ENCODE data around the gene HSPA8. TPM values are rescaled to one million over a fixed set of nuclear protein-coding genes. Genes with fewer than 3 reads are reported as not detected.
"Not testable (repeated sequence)": the region's sequence is repeated elsewhere in the genome, so short reads cannot be mapped to it uniquely, and the experiment has no call there.

The HSPA8 gene
- total RNA-seq, 1 experiment from 2014 or later, result 1,301 TPM

DNA sequence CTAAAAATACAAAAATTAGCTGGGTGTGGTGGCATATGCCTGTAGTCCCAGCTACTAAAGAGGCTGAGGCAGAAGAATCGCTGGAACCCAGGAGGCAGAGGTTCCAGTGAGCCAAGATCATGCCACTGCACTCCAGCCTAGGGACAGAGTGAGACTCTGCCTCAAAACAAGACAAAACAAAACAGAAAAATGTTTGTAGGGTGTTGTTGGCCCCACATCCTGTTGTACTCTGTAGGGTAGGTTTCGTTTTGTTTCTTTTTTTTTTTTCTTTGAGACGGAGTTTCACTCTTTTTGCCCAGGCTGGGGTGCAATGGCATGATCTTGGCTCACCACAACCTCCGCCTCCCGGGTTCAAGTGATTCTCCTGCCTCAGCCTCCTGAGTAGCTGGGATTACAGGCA lies 25.7 kb upstream of the HSPA8 start:
- H3K4me3 ChIP-seq (replicated peaks in 1 of 2; ENCODE audit: low read depth in 1 of 2, low read length in 2 of 2); H3K9me2 ChIP-seq (ENCODE audit: insufficient read depth); H3K4me2 ChIP-seq (ENCODE audit: low read length); RAD21 ChIA-PET (ENCODE audit: low non-redundant PET in 1 of 2, low total read pairs in 2 of 2, uncharacterized antibody in 2 of 2, unreplicated experiment in 2 of 2); DNase-seq (ENCODE audit: low read depth, low spot score); H3K9ac ChIP-seq (ENCODE audit: low read length); H2AFZ ChIP-seq (ENCODE audit: low read depth, low read length, poor library complexity, severe bottlenecking); H3K79me2 ChIP-seq (ENCODE audit: insufficient read depth, low read length); H4K20me1 ChIP-seq (ENCODE audit: insufficient read depth); H3K27ac ChIP-seq (ENCODE audit: low read depth, low read length); H3K36me3 ChIP-seq (ENCODE audit: control insufficient read depth in 1 of 2, insufficient read depth in 2 of 2, low read length in 2 of 2); POLR2A ChIA-PET; intact Hi-C loops (cut with micrococcal nuclease); ATAC-seq; H3K27me3 ChIP-seq (ENCODE audit: insufficient read depth, low read length); BruUV-seq (replicated peaks); H3K9me3 ChIP-seq (ENCODE audit: control insufficient read depth in 1 of 2, insufficient read depth in 1 of 2, low read depth in 1 of 2, low read length in 2 of 2): not testable (repeated sequence)
- peaks cover 7 to 12% of the 10 kb centered on the region in 2 experiments; a peak in 3 of 4 replicates for H3K4me1 ChIP-seq (ENCODE audit: control insufficient read depth in 1 of 2, insufficient read depth in 2 of 2, low read length in 2 of 2)
- CTCF ChIA-PET, result interaction anchor here (1.0 kb wide), 1 partner anchor 15 kb away, joined by 3 read pairs; no protein-coding TSS in a partner anchor

DNA sequence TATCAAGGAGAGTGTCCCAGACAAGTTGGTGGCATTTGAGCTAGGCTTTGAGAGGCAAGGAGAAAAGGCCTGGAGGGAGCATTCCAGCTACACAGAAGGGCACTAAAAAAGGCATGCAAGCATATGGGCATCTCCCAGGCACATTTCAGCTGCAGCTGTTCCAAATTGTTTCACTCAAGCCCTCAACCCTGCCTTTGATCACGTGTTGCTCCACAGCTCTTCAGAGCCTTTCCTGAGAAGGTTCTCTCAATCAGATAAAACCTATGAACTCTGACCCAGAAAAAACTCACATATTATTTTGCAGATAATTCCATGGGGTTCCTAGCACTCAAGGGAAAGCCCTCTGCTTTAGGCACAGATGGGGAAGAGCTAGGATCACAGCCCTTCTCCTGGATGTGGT lies 24.4 kb upstream of the HSPA8 start:
- no peaks in the 10 kb centered on the region for H3K36me3 ChIP-seq (ENCODE audit: control insufficient read depth in 1 of 2, insufficient read depth in 2 of 2, low read length in 2 of 2)
- peaks cover 0 to 3% of the 10 kb centered on the region in 2 experiments; a peak in 1 of 4 replicates for H3K9me3 ChIP-seq (ENCODE audit: control insufficient read depth in 1 of 2, insufficient read depth in 1 of 2, low read depth in 1 of 2, low read length in 2 of 2)
- H4K20me1 ChIP-seq (ENCODE audit: insufficient read depth), result no peaks in the 10 kb centered on the region
- RAD21 ChIA-PET (ENCODE audit: low non-redundant PET in 1 of 2, low total read pairs in 2 of 2, uncharacterized antibody in 2 of 2, unreplicated experiment in 2 of 2), result no interaction called here
- H2AFZ ChIP-seq (ENCODE audit: low read depth, low read length, poor library complexity, severe bottlenecking), result no peak overlapping the region
- H3K4me3 ChIP-seq (replicated peaks in 1 of 2; ENCODE audit: low read depth in 1 of 2, low read length in 2 of 2), result no peak overlapping the region
- H3K27me3 ChIP-seq (ENCODE audit: insufficient read depth, low read length), result no peaks in the 10 kb centered on the region
- no peak overlapping the region for H3K4me2 ChIP-seq (ENCODE audit: low read length)
- H3K4me1 ChIP-seq (ENCODE audit: control insufficient read depth in 1 of 2, insufficient read depth in 2 of 2, low read length in 2 of 2), result peaks cover 7 to 12% of the 10 kb centered on the region in 2 experiments; a peak in 3 of 4 replicates
- H3K9me2 ChIP-seq (ENCODE audit: insufficient read depth), result no peaks in the 10 kb centered on the region
- TF ChIP-seq EZH2phosphoT487 (IDR thresholded peaks at IDR 0.05; ENCODE audit: borderline replicate concordance) (no peak), TCF7L2 (IDR thresholded peaks at IDR 0.05; ENCODE audit: borderline replicate concordance, extremely low read depth, insufficient read depth, insufficient read length) (no peak), POLR2A (IDR thresholded peaks at IDR 0.05; ENCODE audit: borderline replicate concordance, extremely low read depth, insufficient read depth, insufficient read length) (no peak), SIN3A (IDR thresholded peaks at IDR 0.05; ENCODE audit: low read depth) (no peak), JUND (IDR thresholded peaks at IDR 0.05) (no peak), RAD21 (IDR thresholded peaks at IDR 0.05; ENCODE audit: low read depth) (no peak), SP1 (IDR thresholded peaks at IDR 0.05; ENCODE audit: low read depth) (no peak), YY1 (IDR thresholded peaks at IDR 0.05; ENCODE audit: extremely low read depth, insufficient replicate concordance, low read depth, low read length) (no peak), EGR1 (IDR thresholded peaks at IDR 0.05; ENCODE audit: low read depth) (no peak), ZNF274 (IDR thresholded peaks at IDR 0.05; ENCODE audit: low read depth, low read length) (no peak), POLR2AphosphoS5 (IDR thresholded peaks at IDR 0.05; ENCODE audit: low read depth, low read length) (no peak)
- TF ChIP-seq, protein P1, sequence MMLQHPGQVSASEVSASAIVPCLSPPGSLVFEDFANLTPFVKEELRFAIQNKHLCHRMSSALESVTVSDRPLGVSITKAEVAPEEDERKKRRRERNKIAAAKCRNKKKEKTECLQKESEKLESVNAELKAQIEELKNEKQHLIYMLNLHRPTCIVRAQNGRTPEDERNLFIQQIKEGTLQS (IDR thresholded peaks at IDR 0.05), result no peak
- TF ChIP-seq, protein P2, sequence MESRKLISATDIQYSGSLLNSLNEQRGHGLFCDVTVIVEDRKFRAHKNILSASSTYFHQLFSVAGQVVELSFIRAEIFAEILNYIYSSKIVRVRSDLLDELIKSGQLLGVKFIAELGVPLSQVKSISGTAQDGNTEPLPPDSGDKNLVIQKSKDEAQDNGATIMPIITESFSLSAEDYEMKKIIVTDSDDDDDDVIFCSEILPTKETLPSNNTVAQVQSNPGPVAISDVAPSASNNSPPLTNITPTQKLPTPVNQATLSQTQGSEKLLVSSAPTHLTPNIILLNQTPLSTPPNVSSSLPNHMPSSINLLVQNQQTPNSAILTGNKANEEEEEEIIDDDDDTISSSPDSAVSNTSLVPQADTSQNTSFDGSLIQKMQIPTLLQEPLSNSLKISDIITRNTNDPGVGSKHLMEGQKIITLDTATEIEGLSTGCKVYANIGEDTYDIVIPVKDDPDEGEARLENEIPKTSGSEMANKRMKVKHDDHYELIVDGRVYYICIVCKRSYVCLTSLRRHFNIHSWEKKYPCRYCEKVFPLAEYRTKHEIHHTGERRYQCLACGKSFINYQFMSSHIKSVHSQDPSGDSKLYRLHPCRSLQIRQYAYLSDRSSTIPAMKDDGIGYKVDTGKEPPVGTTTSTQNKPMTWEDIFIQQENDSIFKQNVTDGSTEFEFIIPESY (IDR thresholded peaks at IDR 0.05; ENCODE audit: extremely low read depth, insufficient replicate concordance, low read length), result no peak
- TF ChIP-seq, protein P3, sequence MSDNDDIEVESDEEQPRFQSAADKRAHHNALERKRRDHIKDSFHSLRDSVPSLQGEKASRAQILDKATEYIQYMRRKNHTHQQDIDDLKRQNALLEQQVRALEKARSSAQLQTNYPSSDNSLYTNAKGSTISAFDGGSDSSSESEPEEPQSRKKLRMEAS (IDR thresholded peaks at IDR 0.05), result no peak
- TF ChIP-seq, protein P4, sequence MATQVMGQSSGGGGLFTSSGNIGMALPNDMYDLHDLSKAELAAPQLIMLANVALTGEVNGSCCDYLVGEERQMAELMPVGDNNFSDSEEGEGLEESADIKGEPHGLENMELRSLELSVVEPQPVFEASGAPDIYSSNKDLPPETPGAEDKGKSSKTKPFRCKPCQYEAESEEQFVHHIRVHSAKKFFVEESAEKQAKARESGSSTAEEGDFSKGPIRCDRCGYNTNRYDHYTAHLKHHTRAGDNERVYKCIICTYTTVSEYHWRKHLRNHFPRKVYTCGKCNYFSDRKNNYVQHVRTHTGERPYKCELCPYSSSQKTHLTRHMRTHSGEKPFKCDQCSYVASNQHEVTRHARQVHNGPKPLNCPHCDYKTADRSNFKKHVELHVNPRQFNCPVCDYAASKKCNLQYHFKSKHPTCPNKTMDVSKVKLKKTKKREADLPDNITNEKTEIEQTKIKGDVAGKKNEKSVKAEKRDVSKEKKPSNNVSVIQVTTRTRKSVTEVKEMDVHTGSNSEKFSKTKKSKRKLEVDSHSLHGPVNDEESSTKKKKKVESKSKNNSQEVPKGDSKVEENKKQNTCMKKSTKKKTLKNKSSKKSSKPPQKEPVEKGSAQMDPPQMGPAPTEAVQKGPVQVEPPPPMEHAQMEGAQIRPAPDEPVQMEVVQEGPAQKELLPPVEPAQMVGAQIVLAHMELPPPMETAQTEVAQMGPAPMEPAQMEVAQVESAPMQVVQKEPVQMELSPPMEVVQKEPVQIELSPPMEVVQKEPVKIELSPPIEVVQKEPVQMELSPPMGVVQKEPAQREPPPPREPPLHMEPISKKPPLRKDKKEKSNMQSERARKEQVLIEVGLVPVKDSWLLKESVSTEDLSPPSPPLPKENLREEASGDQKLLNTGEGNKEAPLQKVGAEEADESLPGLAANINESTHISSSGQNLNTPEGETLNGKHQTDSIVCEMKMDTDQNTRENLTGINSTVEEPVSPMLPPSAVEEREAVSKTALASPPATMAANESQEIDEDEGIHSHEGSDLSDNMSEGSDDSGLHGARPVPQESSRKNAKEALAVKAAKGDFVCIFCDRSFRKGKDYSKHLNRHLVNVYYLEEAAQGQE (IDR thresholded peaks at IDR 0.05; ENCODE audit: low read depth), result no peak
- BruUV-seq (replicated peaks), result no TSS peak
- H3K27ac ChIP-seq (ENCODE audit: low read depth, low read length), result no peak overlapping the region
- H3K9ac ChIP-seq (ENCODE audit: low read length), result no peak overlapping the region
- intact Hi-C loops (cut with micrococcal nuclease), result no loop called here
- DNase-seq (ENCODE audit: low read depth, low spot score) (no peak), ATAC-seq (no peak)
- CTCF ChIA-PET, result interaction anchor here (1.6 kb wide), 1 partner anchor 17 kb away, joined by 6 read pairs; no protein-coding TSS in a partner anchor
- H3K79me2 ChIP-seq (ENCODE audit: insufficient read depth, low read length), result no peaks in the 10 kb centered on the region
- POLR2A ChIA-PET, result no interaction called here
